ENCODE data around the gene MSANTD7. TPM values are rescaled to one million over a fixed set of nuclear protein-coding genes. Genes with fewer than 3 reads are reported as not detected.

Gene MSANTD7
- total and polyA plus RNA-seq, 2 experiments from 2014 or later, result 9.2 to 14.0 TPM

GRCh38 chr10:14858338-14858960 is 20.3 kb downstream of the MSANTD7 start:
- H3K9me3 ChIP-seq (ENCODE audit: low read depth), result no peaks in the 10 kb centered on the region
- WGBS (ENCODE audit: low lambda C conversion rate, missing lambda C conversion rate), result 98% methylated on average over 6 of the region's 6 CpGs
- peaks cover 13% of the 10 kb centered on the region for H3K4me1 ChIP-seq (ENCODE audit: insufficient read depth)
- no peak for DNase-seq (ENCODE audit: low spot score)
- no peaks in the 10 kb centered on the region for H3K27me3 ChIP-seq
- H3K9me2 ChIP-seq (replicated peaks; ENCODE audit: insufficient read depth), result no peaks in the 10 kb centered on the region
- H3K79me2 ChIP-seq, result no peaks in the 10 kb centered on the region
- H4K20me1 ChIP-seq (ENCODE audit: insufficient read depth, poor library complexity, severe bottlenecking), result no peaks in the 10 kb centered on the region
- no peak overlapping the region for H3K4me2 ChIP-seq
- H3K27ac ChIP-seq, result no peak overlapping the region
- no peak overlapping the region for H3K4me3 ChIP-seq
- TF ChIP-seq CTCF (IDR thresholded peaks at IDR 0.05; ENCODE audit: poor library complexity) (no peak), EZH2 (IDR thresholded peaks at IDR 0.05; ENCODE audit: borderline replicate concordance) (no peak), EZH2phosphoT487 (IDR thresholded peaks at IDR 0.05; ENCODE audit: low read depth, severe bottlenecking, unreplicated experiment) (no peak)
- H2AFZ ChIP-seq, result no peak overlapping the region
- no peaks in the 10 kb centered on the region for H3K36me3 ChIP-seq (replicated peaks; ENCODE audit: insufficient read depth, low read depth)

- Histone ChIP-seq H3K4me3 (no peak overlapping the region), H3K27ac (no peak overlapping the region), H3K27me3 (no peaks in the 10 kb centered on the region), H3K9me2 (replicated peaks; ENCODE audit: insufficient read depth) (no peaks in the 10 kb centered on the region), H2AFZ (no peak overlapping the region), H3K79me2 (no peaks in the 10 kb centered on the region), H4K20me1 (ENCODE audit: insufficient read depth, poor library complexity, severe bottlenecking) (no peaks in the 10 kb centered on the region), H3K9me3 (ENCODE audit: low read depth) (no peaks in the 10 kb centered on the region), H3K36me3 (replicated peaks; ENCODE audit: insufficient read depth, low read depth) (no peaks in the 10 kb centered on the region), H3K4me2 (no peak overlapping the region), H3K4me1 (ENCODE audit: insufficient read depth) (peaks cover 13% of the 10 kb centered on the region)
- no peak for DNase-seq (ENCODE audit: low spot score)
- 87% methylated on average over 5 of the region's 5 CpGs for WGBS (ENCODE audit: low lambda C conversion rate, missing lambda C conversion rate)
- TF ChIP-seq CTCF (IDR thresholded peaks at IDR 0.05; ENCODE audit: poor library complexity), result no peak
- no peak for TF ChIP-seq EZH2phosphoT487 (IDR thresholded peaks at IDR 0.05; ENCODE audit: low read depth, severe bottlenecking, unreplicated experiment)
- TF ChIP-seq EZH2 (IDR thresholded peaks at IDR 0.05; ENCODE audit: borderline replicate concordance), result no peak
Measured at GRCh38 chr10:14859043-14859442, 20.9 kb downstream of the MSANTD7 start.

GRCh38 chr10:14859775-14860174 is 21.7 kb downstream of the MSANTD7 start:
- peak overlapping the region; percentile 67 for H3K27ac ChIP-seq
- no peaks in the 10 kb centered on the region for H3K79me2 ChIP-seq
- H3K36me3 ChIP-seq (replicated peaks; ENCODE audit: insufficient read depth, low read depth), result no peaks in the 10 kb centered on the region
- DNase-seq (ENCODE audit: low spot score), result no peak
- TF ChIP-seq CTCF (IDR thresholded peaks at IDR 0.05; ENCODE audit: poor library complexity) (no peak), EZH2 (IDR thresholded peaks at IDR 0.05; ENCODE audit: borderline replicate concordance) (no peak), EZH2phosphoT487 (IDR thresholded peaks at IDR 0.05; ENCODE audit: low read depth, severe bottlenecking, unreplicated experiment) (no peak)
- no peaks in the 10 kb centered on the region for H3K9me3 ChIP-seq (ENCODE audit: low read depth)
- no peaks in the 10 kb centered on the region for H3K27me3 ChIP-seq
- H3K4me2 ChIP-seq, result no peak overlapping the region
- no peak overlapping the region for H2AFZ ChIP-seq
- H3K9me2 ChIP-seq (replicated peaks; ENCODE audit: insufficient read depth), result no peaks in the 10 kb centered on the region
- H3K4me1 ChIP-seq (ENCODE audit: insufficient read depth), result peaks cover 13% of the 10 kb centered on the region
- H4K20me1 ChIP-seq (ENCODE audit: insufficient read depth, poor library complexity, severe bottlenecking), result no peaks in the 10 kb centered on the region
- no peak overlapping the region for H3K4me3 ChIP-seq

Data from hepatocyte (in vitro differentiated cells).